ENCODE data around the gene UTP20. TPM values are rescaled to one million over a fixed set of nuclear protein-coding genes. Genes with fewer than 3 reads are reported as not detected.
A peak's percentile ranks its signal among the peaks of the same experiment; 100 is the strongest.

The UTP20 gene
- 11.8 TPM for polyA plus RNA-seq (ENCODE audit: insufficient read length)

DNA sequence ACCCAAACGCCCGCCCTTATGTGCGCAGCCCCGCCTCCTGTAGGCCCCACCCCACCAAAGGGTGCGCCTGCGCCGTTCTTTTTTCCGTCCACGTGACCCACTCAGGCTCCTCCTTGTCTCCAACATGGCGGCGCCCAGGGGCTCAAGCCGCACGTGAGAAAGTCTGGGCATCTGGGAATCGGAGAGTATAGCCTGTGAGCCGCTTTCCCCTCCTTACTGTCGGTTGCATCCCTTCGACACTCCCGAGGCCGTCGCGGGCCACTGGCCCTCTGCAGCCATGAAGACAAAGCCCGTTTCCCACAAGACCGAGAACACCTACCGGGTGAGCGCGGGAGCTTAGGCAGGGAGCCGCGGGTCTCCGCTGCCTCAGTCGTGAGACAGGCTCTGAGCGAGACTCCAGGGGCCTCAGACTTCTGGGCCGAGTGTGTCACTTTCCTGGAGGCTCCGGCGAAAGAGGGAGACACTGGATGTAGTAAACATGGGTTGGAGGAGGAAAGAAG, at the start of gene UTP20:
Gene UTP20 (plus strand): TSS at position 100 of the 500 bp plus-strand sequence. CDS start 178 bp downstream, at position 278.
- peak; percentile 92 for DNase-seq

DNA sequence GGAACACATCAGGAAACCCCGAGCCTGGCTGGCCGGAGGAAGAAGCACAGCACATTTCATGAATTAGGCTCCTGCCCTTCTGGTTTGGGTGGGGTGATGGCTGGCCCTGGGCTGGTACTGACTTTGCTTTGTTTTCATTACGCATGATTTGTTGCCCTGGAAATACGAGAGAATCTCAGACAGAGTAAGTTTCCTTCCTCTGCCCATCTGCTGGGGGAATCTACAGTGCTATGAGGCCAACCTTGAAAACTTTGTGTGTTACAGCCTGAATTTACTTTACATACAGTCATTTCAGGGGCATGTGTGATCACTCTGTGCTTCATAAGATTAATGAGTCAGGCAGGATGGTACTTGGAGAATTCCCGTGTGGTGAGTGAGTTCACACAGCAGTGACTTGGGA, 49.4 kb upstream of the UTP20 start:
- no peak for DNase-seq

GRCh38 chr12:101231636-101232035, 48.3 kb upstream of the UTP20 start:
- no peak for DNase-seq

- DNase-seq, result no peak
Observed at GRCh38 chr12:101235686-101236085, 44.2 kb upstream of the UTP20 start.

DNA sequence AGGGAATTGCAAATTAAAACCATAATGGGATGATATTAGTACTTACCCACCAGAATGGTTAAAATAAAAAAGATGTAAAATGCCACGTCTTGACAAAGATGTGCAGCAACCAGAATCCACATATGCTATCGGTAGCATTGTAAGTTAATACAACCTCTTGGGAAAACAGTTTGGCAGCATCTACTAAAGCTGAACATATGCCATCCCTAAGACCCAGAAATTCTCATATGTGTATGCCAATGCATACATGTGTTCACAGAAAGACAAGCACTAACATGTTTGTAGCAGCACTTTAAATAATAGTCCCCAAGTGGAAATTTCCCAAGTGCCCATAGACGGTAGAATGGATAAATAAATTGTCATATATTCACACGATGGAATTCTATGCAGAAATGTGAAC, 41.6 kb upstream of the UTP20 start:
- DNase-seq, result no peak

GRCh38 chr12:101238800-101239329, 41.0 kb upstream of the UTP20 start:
- no peak for DNase-seq

DNA sequence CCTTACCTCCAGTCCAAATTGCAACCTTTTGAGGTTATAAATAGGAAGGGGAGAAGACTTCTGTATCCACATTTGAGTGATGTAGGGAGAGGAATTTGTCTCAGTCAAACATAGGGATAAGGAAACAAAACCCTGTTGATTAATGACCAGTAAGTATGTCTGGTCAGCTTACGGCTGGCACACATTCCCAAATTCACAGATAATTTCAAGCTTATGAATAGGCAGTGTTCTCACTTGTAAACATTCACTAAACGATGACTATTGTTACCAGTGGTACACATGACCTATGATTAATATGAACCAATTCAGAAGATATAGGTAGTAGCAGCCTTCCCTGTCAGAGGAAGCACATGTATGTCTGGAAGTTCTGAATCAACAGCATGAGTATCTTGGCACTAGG, 36.8 kb upstream of the UTP20 start:
- no peak for DNase-seq

- no peak for DNase-seq
Observed at GRCh38 chr12:101243616-101244015, 36.3 kb upstream of the UTP20 start.

GRCh38 chr12:101256266-101256665, 23.6 kb upstream of the UTP20 start:
- DNase-seq, result no peak

GRCh38 chr12:101257357-101257756, 22.5 kb upstream of the UTP20 start:
- no peak for DNase-seq

- no peak for DNase-seq
Observed at GRCh38 chr12:101267111-101267510, 12.8 kb upstream of the UTP20 start.

DNA sequence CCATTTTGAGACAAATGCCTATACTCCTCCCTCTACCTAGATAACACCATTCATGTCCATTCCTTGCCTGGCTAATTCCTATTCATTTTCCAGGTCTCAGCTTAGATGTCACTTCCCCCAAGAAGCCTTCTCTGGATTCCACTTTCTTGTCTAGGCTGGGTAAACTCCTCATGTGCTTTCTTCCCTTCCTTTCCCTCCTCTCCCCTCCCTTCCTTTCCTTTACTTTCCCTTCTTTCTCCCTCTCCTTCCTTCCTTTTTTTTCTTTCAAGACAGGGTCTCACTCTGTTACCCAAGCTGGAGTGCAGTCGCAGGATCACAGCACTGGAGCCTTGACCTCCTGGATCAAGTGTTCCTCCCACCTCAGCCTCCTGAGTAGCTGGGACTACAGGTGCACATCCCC, 3.5 kb upstream of the UTP20 start:
- DNase-seq, result no peak

- DNase-seq, result no peak
Observed at GRCh38 chr12:101277443-101277842, 2.5 kb upstream of the UTP20 start.

GRCh38 chr12:101287357-101287756, 7.5 kb downstream of the UTP20 start:
- no peak for DNase-seq

DNA sequence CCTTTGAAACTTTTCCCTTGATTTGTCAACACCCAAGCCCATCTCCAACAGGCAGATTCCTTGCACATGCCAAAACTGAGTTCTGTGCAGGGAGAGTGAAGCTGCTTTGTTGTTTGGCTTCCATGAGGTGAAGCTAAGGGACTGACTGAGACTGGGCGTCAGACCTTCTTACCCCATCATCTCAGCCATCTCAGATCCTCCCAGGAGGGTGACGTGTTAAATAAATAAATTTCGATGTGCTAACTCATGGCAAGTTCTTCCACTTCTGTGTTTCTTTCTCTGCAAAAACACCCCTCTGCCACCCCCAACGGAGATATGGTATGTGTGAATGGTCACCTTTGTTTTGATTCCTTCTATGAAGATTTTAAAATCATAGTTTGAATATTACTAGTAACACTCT, 17.8 kb downstream of the UTP20 start:
- no peak for DNase-seq

DNA sequence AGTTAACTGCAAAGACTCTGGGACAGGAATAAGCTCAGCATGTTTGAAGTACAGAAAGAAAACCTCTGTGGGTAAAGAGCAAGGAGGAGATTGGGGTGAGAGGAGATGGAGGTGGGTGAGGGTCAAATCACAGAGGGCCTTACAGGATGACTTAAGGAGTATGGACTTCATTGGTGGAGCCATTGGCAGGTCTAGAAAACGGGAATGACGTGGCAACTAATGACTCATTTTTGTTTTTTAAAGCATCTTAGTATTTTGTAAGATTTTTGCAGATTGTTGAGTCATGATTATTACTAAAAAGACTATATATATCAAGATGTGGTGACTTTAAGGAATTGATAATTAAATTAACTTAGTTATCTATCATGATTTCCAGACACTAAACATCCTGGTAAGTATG, 18.5 kb downstream of the UTP20 start:
- no peak for DNase-seq

DNA sequence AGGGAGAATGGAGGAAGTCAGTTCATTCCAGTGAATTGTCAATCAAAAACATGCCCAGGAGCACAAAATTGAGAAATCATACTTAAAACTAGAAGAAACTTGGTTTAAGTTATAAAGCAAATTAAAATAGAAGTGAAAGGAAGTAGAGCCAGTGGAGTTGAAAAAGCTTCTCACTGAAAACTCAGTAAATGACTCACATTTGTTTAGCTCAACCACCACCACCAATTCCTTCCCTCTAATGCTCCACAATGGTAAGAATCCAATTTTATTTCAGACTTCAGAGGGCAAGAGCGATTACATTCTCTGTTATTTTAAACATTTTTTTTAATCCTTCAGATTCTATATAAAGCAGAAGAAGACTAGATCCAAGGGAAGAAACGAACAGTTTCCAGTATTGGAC, 19.4 kb downstream of the UTP20 start:
- no peak for DNase-seq

- no peak for DNase-seq
Observed at GRCh38 chr12:101299931-101300330, 20.0 kb downstream of the UTP20 start.

- DNase-seq, result no peak
Observed at GRCh38 chr12:101302741-101303140, 22.8 kb downstream of the UTP20 start.

DNA sequence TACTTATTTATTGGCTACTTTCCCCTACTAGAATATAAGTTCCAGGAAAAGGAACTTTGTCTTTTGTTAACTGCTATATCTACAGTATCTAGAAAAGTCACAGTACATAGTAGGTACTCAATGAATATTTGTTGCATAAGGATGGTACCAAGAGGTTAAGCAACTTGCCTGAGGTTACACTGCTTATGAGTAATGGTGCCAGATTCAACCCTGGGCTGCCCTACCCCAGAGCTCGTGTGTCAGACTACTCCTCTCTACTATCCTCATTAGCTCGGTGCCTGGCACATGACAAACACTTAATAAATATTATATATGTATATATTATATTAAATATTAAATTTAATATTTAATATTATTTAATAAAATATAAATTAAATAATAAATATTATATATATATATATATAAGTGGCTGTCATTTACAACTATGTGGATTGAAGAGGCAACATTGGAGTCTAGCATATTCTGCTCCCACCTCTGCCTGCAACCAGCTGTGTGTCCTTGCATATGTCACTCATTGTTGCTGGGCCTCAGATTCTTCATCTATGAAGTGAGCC, 25.4 kb downstream of the UTP20 start:
- DNase-seq, result no peak

GRCh38 chr12:101305794-101306193, 25.9 kb downstream of the UTP20 start:
- no peak for DNase-seq

DNA sequence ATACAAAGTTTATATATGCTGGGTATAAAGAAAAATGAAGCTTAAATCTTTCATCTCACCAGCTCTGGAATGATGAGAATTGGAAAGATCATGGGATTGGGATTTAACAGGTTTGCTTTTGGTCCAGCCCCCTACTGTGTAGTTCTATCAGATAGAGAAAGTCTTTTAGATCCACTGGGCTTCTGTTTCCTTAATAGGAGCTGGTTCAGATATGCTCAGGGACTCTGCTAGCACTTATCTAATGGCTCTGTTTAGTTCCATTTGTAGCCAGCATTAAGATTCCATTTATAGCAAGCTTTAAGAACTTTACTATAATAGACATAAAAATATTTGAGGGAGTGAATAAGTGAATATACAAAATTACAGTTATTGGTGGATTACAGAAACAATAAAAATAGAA, 42.6 kb downstream of the UTP20 start:
- DNase-seq, result no peak

- no peak for DNase-seq
Observed at GRCh38 chr12:101323255-101323654, 43.4 kb downstream of the UTP20 start.

DNA sequence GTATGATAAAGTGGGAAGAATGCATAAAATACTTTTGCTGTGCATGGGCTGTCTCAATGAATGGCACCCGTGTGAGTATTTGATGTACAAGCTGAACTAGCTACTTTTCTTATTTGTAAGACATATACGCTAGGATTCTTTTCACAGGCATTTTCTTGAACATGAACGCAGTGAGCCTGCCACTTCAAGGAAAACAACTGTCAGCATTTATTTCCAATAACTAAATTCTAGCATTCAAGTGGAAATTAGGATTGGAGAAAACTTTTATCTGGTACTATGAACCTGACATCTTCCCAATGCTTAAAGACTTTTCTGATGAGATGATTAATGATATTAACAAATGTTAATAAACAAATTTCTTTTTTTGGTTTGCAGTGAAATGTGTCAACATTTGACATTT, 45.7 kb downstream of the UTP20 start:
- no peak for DNase-seq

DNA sequence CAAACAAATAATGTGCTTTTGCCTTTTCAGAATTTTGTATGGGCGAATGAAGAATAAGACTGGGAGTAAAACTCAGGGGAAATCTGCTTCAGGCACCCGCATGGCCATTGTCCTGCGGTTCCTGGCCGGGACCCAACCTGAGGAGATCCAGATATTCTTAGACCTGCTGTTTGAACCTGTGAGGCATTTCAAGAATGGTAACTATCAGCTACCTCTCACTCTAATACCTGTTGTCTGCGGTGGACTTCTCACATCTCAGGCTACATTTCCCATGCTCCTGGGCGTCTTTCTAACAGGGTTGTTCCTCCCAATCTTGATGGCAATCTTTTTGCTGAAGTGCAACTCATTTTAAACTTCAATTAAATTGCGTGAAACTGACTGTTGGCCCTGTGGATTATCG, 47.1 kb downstream of the UTP20 start:
- DNase-seq, result no peak

Data from hindlimb muscle (tissue), 1 donor.